Endothelial cell of umbilical vein (primary cell): ENCODE data around the gene CCDC40. TPM values are rescaled to one million over a fixed set of nuclear protein-coding genes. Genes with fewer than 3 reads are reported as not detected.

Experiments
- BruUV-seq: library from RNA; stranded (reverse); fragments of 400-500 nt; replicated peaks from 2 replicates; lab custom pipeline; 2021; lab: Mats Ljungman, UMichigan
- CTCF ChIA-PET: fragments of 300-600, 350-600 bp; sonication (Branson Sonifier 250); formaldehyde crosslinking; loops from one replicate; lab custom pipeline; 2021; ENCODE audit warnings: antibody characterized with exemption, inconsistent platforms; lab: Charles Lee
- POLR2A ChIA-PET: fragments of 300-600, 350-600 bp; sonication (Branson Sonifier 250); formaldehyde crosslinking; loops from one replicate; lab custom pipeline; 2021; ENCODE audit warnings: antibody characterized with exemption, inconsistent platforms; lab: Charles Lee
- DNase-seq: peaks from one replicate; pipeline ENCODE4 v3.0.0-alpha.2; 2011; ENCODE audit warnings: low read depth, low spot score
- FAIRE-seq: peaks from 2 replicates; lab custom pipeline; 2011; peaks lifted over from hg19 to GRCh38; lab: Jason Lieb, UNC
- H2AFZ ChIP-seq: 2 replicates; pipeline ENCODE4 v1.6.0; 2012; ENCODE audit warnings: low read depth, low read length, control low read depth, inconsistent platforms
- H3K27ac ChIP-seq: 2 replicates; pipeline ENCODE4 v1.5.1; 2011; ENCODE audit warnings: low read depth, mild to moderate bottlenecking, control low read depth, low read length, moderate library complexity; ENCODE audit not compliant: insufficient read depth
- H3K27me3 ChIP-seq, 2 experiments: 2 replicates each; pipeline versions ENCODE4 v1.6.0 to v1.6.1; 2011; ENCODE audit warnings: low read length in 2 of 2, mixed read lengths in 1 of 2; ENCODE audit not compliant: control insufficient read depth in 2 of 2, insufficient read depth in 2 of 2
- H3K36me3 ChIP-seq, 2 experiments: 2 replicates in 1 of 2; 3 replicates in 1 of 2; pipeline ENCODE4 v1.5.1; 2011; ENCODE audit warnings: low read length in 2 of 2, mild to moderate bottlenecking in 1 of 2, moderate library complexity in 1 of 2; ENCODE audit not compliant: control insufficient read depth in 2 of 2, insufficient read depth in 2 of 2; ENCODE audit errors: extremely low read depth in 1 of 2
- H3K4me1 ChIP-seq: 3 replicates; pipeline ENCODE4 v1.5.1; 2011; ENCODE audit warnings: mild to moderate bottlenecking, low read length; ENCODE audit not compliant: control insufficient read depth, insufficient read depth; ENCODE audit errors: extremely low read depth
- H3K4me2 ChIP-seq: 2 replicates; pipeline ENCODE4 v1.6.1; 2011; ENCODE audit warnings: low read length, control low read depth, mixed read lengths; ENCODE audit not compliant: insufficient read depth
- H3K4me3 ChIP-seq, 3 experiments: fragments of 200-600 bp in 1 of 3; sonication (generic), shearing (Covaris generic) in 1 of 3; replicated peaks in 1 of 3; 2 replicates each; pipeline ENCODE4 v1.5.1; 2011 to 2016; ENCODE audit warnings: control low read depth in 3 of 3, low read length in 3 of 3, mild to moderate bottlenecking in 2 of 3, inconsistent platforms in 1 of 3, low read depth in 1 of 3, moderate library complexity in 1 of 3; ENCODE audit not compliant: insufficient read depth in 1 of 3
- H3K79me2 ChIP-seq: 2 replicates; pipeline ENCODE4 v1.6.0; 2012; ENCODE audit warnings: low read length, inconsistent platforms; ENCODE audit not compliant: control insufficient read depth, insufficient read depth
- H3K9ac ChIP-seq: replicated peaks from 2 replicates; pipeline ENCODE3; 2011; ENCODE audit warnings: low read length, control low read depth; ENCODE audit not compliant: insufficient read depth; ENCODE audit errors: extremely low read depth
- H3K9me1 ChIP-seq: replicated peaks from 3 replicates; pipeline ENCODE4 v1.6.0; 2011; ENCODE audit warnings: mild to moderate bottlenecking, low read length; ENCODE audit not compliant: control insufficient read depth, insufficient read depth; ENCODE audit errors: extremely low read depth
- H3K9me3 ChIP-seq: replicated peaks from 2 replicates; pipeline ENCODE4 v1.5.1; 2012; ENCODE audit warnings: low read length, inconsistent platforms; ENCODE audit not compliant: control insufficient read depth, insufficient read depth
- H4K20me1 ChIP-seq: replicated peaks from 2 replicates; pipeline ENCODE3; 2011; ENCODE audit warnings: mild to moderate bottlenecking, low read length; ENCODE audit not compliant: control insufficient read depth, insufficient read depth; ENCODE audit errors: extremely low read depth
- FOS ChIP-seq: IDR thresholded peaks from 2 replicates; pipeline ENCODE4 v1.6.1; 2011; ENCODE audit warnings: mild to moderate bottlenecking, low read length, moderate library complexity, borderline replicate concordance; ENCODE audit not compliant: insufficient read depth
- JUN ChIP-seq: IDR thresholded peaks from 2 replicates; pipeline ENCODE4 v1.6.1; 2011; ENCODE audit warnings: borderline replicate concordance, low read depth; ENCODE audit not compliant: insufficient read length, insufficient read depth
- MAX ChIP-seq: IDR thresholded peaks from 2 replicates; pipeline ENCODE4 v1.6.1; 2011; ENCODE audit not compliant: insufficient read depth, insufficient read length
- MYC ChIP-seq: IDR thresholded peaks from one replicate; pipeline ENCODE4 v1.6.1; 2011; ENCODE audit warnings: mild to moderate bottlenecking, low read depth, low read length
- POLR2A ChIP-seq: IDR thresholded peaks from 2 replicates; pipeline ENCODE4 v1.6.1; 2012; ENCODE audit warnings: low read depth, mild to moderate bottlenecking, control low read depth, low read length
- POLR2AphosphoS5 ChIP-seq: IDR thresholded peaks from 2 replicates; pipeline ENCODE4 v1.6.1; 2012; ENCODE audit warnings: low read depth, mild to moderate bottlenecking, control low read depth, low read length, moderate library complexity; ENCODE audit not compliant: insufficient read depth
- dilution Hi-C: fragments of 300-500 bp; cut with MboI; formaldehyde crosslinking; loops from one replicate; pipeline ENCODE4 v1.15.0; 2019; ENCODE audit warnings: low sequenced_read_pairs; ENCODE audit not compliant: extremely low pct_ligation_motif_present
- intact Hi-C: fragments of 100-400 bp; cut with micrococcal nuclease; formaldehyde crosslinking; loops from one replicate; pipeline ENCODE4 v1.10.0; 2022
- polyA plus RNA-seq, 4 experiments: library from polyadenylated mRNA; depleted of rRNA in 3 of 4; stranded (reverse) in 3 of 4; unstranded in 1 of 4; fragments of >200 nt; gene quantifications; 2 replicates each; pipeline versions ENCODE4 v1.2.1 to v1.2.3, GENCODE V29; 2011 to 2012; ENCODE audit warnings: missing spikeins in 1 of 4
- total RNA-seq: library from RNA; stranded (reverse); gene quantifications from 2 replicates; pipeline ENCODE4 v1.2.3, GENCODE V29; 2021

Gene CCDC40
- total and polyA plus RNA-seq, 2 donors (not counting 3 experiments of a cell fraction or from before 2014, with no cell fraction given), result 1.4 to 5.5 TPM

GRCh38 chr17:79988185-79988971, 48.1 kb upstream of the CCDC40 start:
- Histone ChIP-seq H3K27me3 (no peaks in the 10 kb centered on the region), H3K79me2 (peaks cover 3% of the 10 kb centered on the region), H2AFZ (peak overlapping the region; percentile 60), H4K20me1 (no peaks in the 10 kb centered on the region), H3K36me3 (no peaks in the 10 kb centered on the region), H3K27ac (peak overlapping the region; percentile 80), H3K9ac (peak overlapping the region; percentile 43), H3K4me1 (peaks cover 22% of the 10 kb centered on the region), H3K9me1 (no peaks in the 10 kb centered on the region), H3K4me3 (peak overlapping the region in 1 of 3 experiments; percentile 39), H3K4me2 (peak overlapping the region; percentile 85), H3K9me3 (no peaks in the 10 kb centered on the region)
- BruUV-seq, result no TSS peak
- peak; percentile 91 for DNase-seq
- dilution Hi-C loops, result no loop called here
- intact Hi-C loops, result loop anchor here (2.0 to 5.0 kb wide), 2 partner anchors 56 to 192 kb away; partner anchors contain the start of gene CBX8
- TF ChIP-seq MAX (peak; percentile 41), FOS (peak; percentile 83), POLR2A (no peak), MYC (peak; percentile 9), POLR2AphosphoS5 (peak; percentile 61), JUN (peak; percentile 3)
- ChIA-PET CTCF (interaction anchor here (0.8 to 2.0 kb wide), 7 partner anchors 9 to 242 kb away, joined by 3 to 10 read pairs (median 4); partner anchors contain the start of gene CBX4), POLR2A (no interaction called here)
- peak; percentile 97 for FAIRE-seq
